NT2/D1 (cell line): ENCODE measurements around the gene NOA1.
"Not testable (repeated sequence)": the region's sequence is repeated elsewhere in the genome, so short reads cannot be mapped to it uniquely, and the experiment has no call there.

Source experiments
- DNase-seq: peaks from one replicate; pipeline ENCODE4 v3.0.0-alpha.2; 2011; ENCODE audit warnings: low read depth, low spot score
- H3K27me3 ChIP-seq: 2 replicates; pipeline ENCODE4 v1.6.0; 2011; ENCODE audit warnings: mild to moderate bottlenecking; ENCODE audit not compliant: insufficient read length, insufficient read depth
- H3K36me3 ChIP-seq: 2 replicates; pipeline ENCODE4 v1.6.1; 2011; ENCODE audit warnings: mild to moderate bottlenecking, low read length, mixed read lengths; ENCODE audit not compliant: insufficient read depth, insufficient read length
- H3K4me1 ChIP-seq: 2 replicates; pipeline ENCODE4 v1.5.1; 2011; ENCODE audit not compliant: insufficient read depth, insufficient read length
- H3K4me3 ChIP-seq: 2 replicates; pipeline ENCODE4 v1.5.1; 2011; ENCODE audit warnings: low read depth; ENCODE audit not compliant: insufficient read length
- H3K9ac ChIP-seq: 2 replicates; pipeline ENCODE4 v1.6.0; 2011; ENCODE audit warnings: low read depth; ENCODE audit not compliant: insufficient read length
- H3K9me3 ChIP-seq: 2 replicates; pipeline ENCODE4 v1.5.1; 2011; ENCODE audit warnings: mild to moderate bottlenecking, low read length; ENCODE audit not compliant: insufficient read depth
- SUZ12 ChIP-seq: IDR thresholded peaks from 2 replicates; pipeline ENCODE4 v1.6.1; 2011; ENCODE audit not compliant: insufficient read length, insufficient read depth; ENCODE audit errors: extremely low read depth
- YY1 ChIP-seq: IDR thresholded peaks from 2 replicates; pipeline ENCODE4 v1.6.1; 2011; ENCODE audit not compliant: insufficient read length, insufficient read depth
- ZNF274 ChIP-seq: IDR thresholded peaks from 2 replicates; pipeline ENCODE4 v1.6.1; 2011; ENCODE audit warnings: mild to moderate bottlenecking, low read depth, low read length

Gene NOA1

GRCh38 chr4:56953680-56954520 is 23.5 kb downstream of the NOA1 start:
- Histone ChIP-seq H3K9ac (no peak overlapping the region), H3K27me3 (no peaks in the 10 kb centered on the region), H3K4me3 (no peak overlapping the region), H3K4me1 (no peaks in the 10 kb centered on the region), H3K9me3 (no peaks in the 10 kb centered on the region), H3K36me3 (no peaks in the 10 kb centered on the region)
- TF ChIP-seq SUZ12 (no peak), ZNF274 (no peak), YY1 (no peak)
- no peak for DNase-seq

DNA sequence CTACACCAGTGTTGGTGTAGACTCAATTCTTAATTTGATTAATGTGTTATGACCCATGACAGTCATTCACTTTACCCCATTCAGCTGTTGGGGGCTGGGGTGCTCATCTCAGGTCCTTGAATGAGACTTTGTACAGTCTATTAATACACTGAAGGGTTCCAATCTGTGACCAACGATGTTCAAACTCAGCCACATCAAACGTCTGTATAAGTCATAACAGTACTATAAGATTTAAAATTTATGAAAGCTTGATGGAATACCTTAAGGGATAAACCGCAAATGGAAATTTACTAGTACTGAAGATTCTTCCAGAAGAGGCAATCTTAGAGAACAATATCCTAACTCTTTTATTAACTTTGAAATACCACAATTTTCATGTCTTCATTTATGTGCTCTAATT is 36.0 kb downstream of the NOA1 start:
- Histone ChIP-seq H3K36me3 (peaks cover 7% of the 10 kb centered on the region), H3K4me3 (no peak overlapping the region), H3K9me3 (no peaks in the 10 kb centered on the region), H3K4me1 (no peaks in the 10 kb centered on the region), H3K27me3 (no peaks in the 10 kb centered on the region), H3K9ac (no peak overlapping the region)
- TF ChIP-seq ZNF274 (no peak), SUZ12 (no peak), YY1 (no peak)
- no peak for DNase-seq

DNA sequence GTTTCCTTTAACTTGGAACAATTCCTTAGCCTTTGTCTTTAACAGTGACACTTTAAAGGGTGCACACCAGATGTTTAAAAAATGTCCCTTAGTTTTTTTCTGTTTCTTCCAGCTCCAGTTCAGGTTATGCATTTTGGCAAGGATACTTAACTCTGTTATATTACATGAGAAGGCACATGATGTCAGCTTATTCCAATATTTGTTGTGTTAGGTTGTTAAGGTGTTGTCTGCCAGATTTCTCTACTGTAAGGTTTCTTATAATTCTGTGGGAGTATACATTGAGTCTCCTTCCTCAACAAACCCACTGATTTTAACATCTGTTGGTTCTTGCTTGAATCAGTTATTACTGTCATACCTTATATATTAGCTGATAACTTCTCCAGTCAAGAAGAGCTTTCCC is 36.4 kb downstream of the NOA1 start:
- no peaks in the 10 kb centered on the region for H3K4me1 ChIP-seq
- H3K4me3 ChIP-seq = no peak overlapping the region
- TF ChIP-seq YY1 = no peak
- no peak for TF ChIP-seq SUZ12
- no peak for TF ChIP-seq ZNF274
- H3K9ac ChIP-seq = no peak overlapping the region
- peaks cover 7% of the 10 kb centered on the region for H3K36me3 ChIP-seq
- no peak for DNase-seq
- H3K27me3 ChIP-seq = no peaks in the 10 kb centered on the region
- H3K9me3 ChIP-seq = no peaks in the 10 kb centered on the region

DNA sequence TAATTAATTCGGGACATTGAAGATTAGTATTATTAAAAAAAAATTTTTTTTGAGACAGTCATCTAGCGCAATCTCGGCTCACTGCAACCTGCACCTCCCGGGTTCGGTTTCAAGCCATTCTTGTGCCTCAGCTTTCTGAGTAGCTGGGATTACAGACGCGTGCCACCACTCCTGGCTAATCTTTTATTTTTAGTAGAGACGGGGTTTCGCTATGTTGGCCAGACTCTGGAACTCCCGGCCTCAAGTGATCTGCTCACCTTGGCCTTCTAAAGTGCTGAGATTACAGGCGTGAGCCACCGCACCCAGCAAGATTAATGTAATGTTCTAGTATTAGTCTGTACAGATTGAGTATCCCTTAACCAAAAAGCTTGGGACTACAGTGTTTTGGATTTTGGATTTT is 37.0 kb downstream of the NOA1 start:
- H3K4me1 ChIP-seq = no peaks in the 10 kb centered on the region
- peaks cover 7% of the 10 kb centered on the region for H3K36me3 ChIP-seq
- TF ChIP-seq SUZ12 = no peak
- no peak overlapping the region for H3K9ac ChIP-seq
- no peak for DNase-seq
- no peaks in the 10 kb centered on the region for H3K27me3 ChIP-seq
- H3K4me3 ChIP-seq = no peak overlapping the region
- no peaks in the 10 kb centered on the region for H3K9me3 ChIP-seq

DNA sequence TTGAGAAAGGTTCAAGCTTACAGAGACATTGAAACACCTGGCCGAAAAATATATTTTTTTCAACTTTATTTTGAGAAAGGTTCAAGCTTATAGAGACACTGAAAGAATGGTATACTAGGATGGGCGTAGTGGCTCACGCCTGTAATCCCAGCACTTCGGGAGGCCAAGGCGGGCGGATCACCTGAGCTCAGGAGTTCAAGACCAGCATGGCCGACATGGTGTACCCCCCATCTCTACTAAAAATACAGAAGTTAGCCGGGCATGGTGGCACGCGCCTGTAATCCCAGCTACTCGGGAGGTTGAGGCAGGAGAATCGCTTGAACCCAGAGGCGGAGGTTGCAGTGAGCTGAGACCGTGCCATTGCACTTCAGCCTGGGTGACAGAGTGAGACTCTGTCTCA is 37.6 kb downstream of the NOA1 start:
- H3K4me1 ChIP-seq, H3K9ac ChIP-seq, H3K9me3 ChIP-seq, H3K4me3 ChIP-seq, H3K36me3 ChIP-seq, DNase-seq, H3K27me3 ChIP-seq: not testable (repeated sequence)

DNA sequence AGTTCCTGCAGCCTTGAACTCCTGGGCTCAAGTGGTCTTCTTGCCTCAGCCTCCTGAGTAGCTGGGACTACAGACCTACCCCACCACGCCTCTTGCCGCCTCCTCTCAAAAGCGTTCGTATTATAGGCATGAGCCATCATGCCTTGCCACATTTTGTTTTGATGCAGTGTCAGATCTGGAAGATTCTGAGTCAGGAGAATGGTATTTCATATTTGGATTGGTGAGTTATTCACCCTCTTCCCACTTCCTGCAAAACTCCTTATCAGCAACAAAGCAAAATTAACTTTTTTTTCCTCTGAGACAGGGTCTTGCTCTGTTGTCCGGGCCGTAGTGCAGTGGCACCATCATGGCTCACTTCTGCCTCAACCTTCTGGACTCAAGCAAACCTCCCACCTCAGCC is 40.1 kb downstream of the NOA1 start:
- no peak for DNase-seq
- Histone ChIP-seq H3K9me3 (no peaks in the 10 kb centered on the region), H3K4me3 (no peak overlapping the region), H3K9ac (no peak overlapping the region), H3K27me3 (no peaks in the 10 kb centered on the region), H3K36me3 (peaks cover 14% of the 10 kb centered on the region), H3K4me1 (no peaks in the 10 kb centered on the region)
- TF ChIP-seq ZNF274 (no peak), YY1 (no peak), SUZ12 (no peak)

DNA sequence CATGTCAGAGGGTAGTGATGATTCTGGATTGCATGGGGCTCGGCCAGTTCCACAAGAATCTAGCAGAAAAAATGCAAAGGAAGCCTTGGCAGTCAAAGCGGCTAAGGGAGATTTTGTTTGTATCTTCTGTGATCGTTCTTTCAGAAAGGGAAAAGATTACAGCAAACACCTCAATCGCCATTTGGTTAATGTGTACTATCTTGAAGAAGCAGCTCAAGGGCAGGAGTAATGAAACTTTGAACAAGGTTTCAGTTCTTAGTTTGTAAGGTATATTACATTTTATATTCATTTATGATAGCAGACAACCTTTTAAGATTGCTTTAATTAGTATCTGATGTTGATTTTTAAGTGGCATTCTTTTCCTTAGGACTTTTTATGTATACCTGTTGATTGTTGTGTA is 45.5 kb downstream of the NOA1 start:
- Histone ChIP-seq H3K4me1 (no peaks in the 10 kb centered on the region), H3K36me3 (peaks cover 42% of the 10 kb centered on the region), H3K27me3 (no peaks in the 10 kb centered on the region), H3K4me3 (no peak overlapping the region), H3K9me3 (no peaks in the 10 kb centered on the region), H3K9ac (no peak overlapping the region)
- no peak for TF ChIP-seq ZNF274
- no peak for TF ChIP-seq YY1
- TF ChIP-seq SUZ12 = no peak
- DNase-seq = no peak

- DNase-seq = no peak
- TF ChIP-seq YY1 = no peak
- TF ChIP-seq SUZ12 = no peak
- TF ChIP-seq ZNF274 = no peak
- no peaks in the 10 kb centered on the region for H3K9me3 ChIP-seq
- H3K4me1 ChIP-seq = no peaks in the 10 kb centered on the region
- no peak overlapping the region for H3K4me3 ChIP-seq
- peaks cover 42% of the 10 kb centered on the region for H3K36me3 ChIP-seq
- H3K27me3 ChIP-seq = no peaks in the 10 kb centered on the region
- no peak overlapping the region for H3K9ac ChIP-seq
These were observed 46.8 kb downstream of the NOA1 start for GRCh38 chr4:56930638-56931037.
